ENCODE results near the gene NPC1. TPM values are rescaled to one million over a fixed set of nuclear protein-coding genes. Genes with fewer than 3 reads are reported as not detected.
"Not testable (repeated sequence)": the region's sequence is repeated elsewhere in the genome, so short reads cannot be mapped to it uniquely, and the experiment has no call there.

The NPC1 gene
- total RNA-seq, 1 donor from 2014 or later = 21.6 TPM

GRCh38 chr18:23580677-23581367 is 5.5 kb downstream of the NPC1 start:
- intact Hi-C loops (cut with DNase I) = loop anchor here (10.0 kb wide), 1 partner anchor 1774 kb away; the partner anchor contains the start of gene ZNF521
- Histone ChIP-seq H3K4me1 (peaks cover 7 to 29% of the 10 kb centered on the region in 2 donors), H3K9me3 (no peaks in the 10 kb centered on the region), H3K27ac (no peak overlapping the region), H3K36me3 (peaks cover 0 to 9% of the 10 kb centered on the region in 2 donors), H3K27me3 (no peaks in the 10 kb centered on the region), H3K4me3 (no peak overlapping the region)
- TF ChIP-seq CTCF (IDR thresholded peaks at IDR 0.05) = no peak
- DNase-seq (ENCODE audit: low spot score in 2 of 2) = no peak

GRCh38 chr18:23578891-23579653 is 7.2 kb downstream of the NPC1 start:
- Histone ChIP-seq H3K27ac (no peak overlapping the region), H3K9me3 (no peaks in the 10 kb centered on the region), H3K4me1 (peaks cover 0 to 17% of the 10 kb centered on the region in 2 donors), H3K27me3 (no peaks in the 10 kb centered on the region), H3K36me3 (peaks cover 0 to 15% of the 10 kb centered on the region in 2 donors), H3K4me3 (no peak overlapping the region)
- no peak for DNase-seq (ENCODE audit: low spot score in 2 of 2)
- TF ChIP-seq CTCF (IDR thresholded peaks at IDR 0.05) = no peak
- intact Hi-C loops (cut with DNase I) = no loop called here

GRCh38 chr18:23578067-23578701 is 8.1 kb downstream of the NPC1 start:
- no peaks in the 10 kb centered on the region for H3K9me3 ChIP-seq
- peaks cover 0 to 16% of the 10 kb centered on the region in 2 donors for H3K36me3 ChIP-seq
- H3K4me1 ChIP-seq = peaks cover 0 to 9% of the 10 kb centered on the region in 2 donors
- no peak for DNase-seq (ENCODE audit: low spot score in 2 of 2)
- intact Hi-C loops (cut with DNase I) = no loop called here
- no peak overlapping the region for H3K27ac ChIP-seq
- no peaks in the 10 kb centered on the region for H3K27me3 ChIP-seq
- no peak overlapping the region for H3K4me3 ChIP-seq
- no peak for TF ChIP-seq CTCF (IDR thresholded peaks at IDR 0.05)

- H3K27ac ChIP-seq; H3K27me3 ChIP-seq; H3K9me3 ChIP-seq; H3K4me1 ChIP-seq; H3K4me3 ChIP-seq; DNase-seq (ENCODE audit: low spot score in 2 of 2); intact Hi-C loops (cut with DNase I): not testable (repeated sequence)
- peaks cover 2 to 20% of the 10 kb centered on the region in 2 donors for H3K36me3 ChIP-seq
Observed at GRCh38 chr18:23577521-23577920, 8.8 kb downstream of the NPC1 start.

- Histone ChIP-seq H3K27ac (no peak overlapping the region), H3K9me3 (no peaks in the 10 kb centered on the region), H3K36me3 (peaks cover 4 to 40% of the 10 kb centered on the region in 2 donors), H3K4me1 (no peaks in the 10 kb centered on the region), H3K4me3 (no peak overlapping the region), H3K27me3 (no peaks in the 10 kb centered on the region)
- intact Hi-C loops (cut with DNase I) = no loop called here
- TF ChIP-seq CTCF (IDR thresholded peaks at IDR 0.05) = no peak
- DNase-seq (ENCODE audit: low spot score in 2 of 2) = no peak
Observed at GRCh38 chr18:23575309-23575651, 11.0 kb downstream of the NPC1 start.
